HepG2 (cell line): ENCODE data around the gene RTN4. TPM values are rescaled to one million over a fixed set of nuclear protein-coding genes. Genes with fewer than 3 reads are reported as not detected.

ENCODE experiments used
- ATAC-seq: fragments of 200-7000 bp; cut with Tn5 transposase; 3 replicates; pipeline ENCODE4 v1.9.1; 2020; ENCODE audit warnings: mild to moderate bottlenecking, moderate library complexity
- BruUV-seq: library from RNA; stranded (reverse); fragments of 400-500 nt; replicated peaks from 2 replicates; lab custom pipeline; 2021; lab: Mats Ljungman, UMichigan
- CTCF ChIA-PET: fragments of 300-600 bp; formaldehyde crosslinking; extraction: SDS; loops from one replicate; lab custom pipeline; 2021; ENCODE audit warnings: low total read pairs, inconsistent platforms, low intra/inter-chr PET ratio; lab: Yijun Ruan, JAX
- POLR2A ChIA-PET: fragments of 350-600 bp; sonication (Branson Sonifier 250); formaldehyde crosslinking; loops from one replicate; lab custom pipeline; 2020; ENCODE audit warnings: antibody characterized with exemption, inconsistent platforms; lab: Yijun Ruan, JAX
- DNase-seq: peaks from one replicate; pipeline ENCODE4 v3.0.0-alpha.2; 2015; ENCODE audit warnings: low spot score
- FAIRE-seq: peaks from 3 replicates; lab custom pipeline; 2011; peaks lifted over from hg19 to GRCh38; lab: Jason Lieb, UNC
- H2AFZ ChIP-seq: one replicate; pipeline ENCODE4 v1.6.1; 2011; ENCODE audit warnings: low read length, inconsistent platforms
- H3K27ac ChIP-seq: fragments of 300-600 bp; 3 replicates; pipeline ENCODE4 v1.8.0; 2011; ENCODE audit warnings: mixed run types, mild to moderate bottlenecking, mixed read lengths, low read length, inconsistent platforms; ENCODE audit not compliant: insufficient read depth; ENCODE audit errors: extremely low read length
- H3K27me3 ChIP-seq, 2 experiments: fragments of 200-600 bp in 1 of 2; 2 replicates in 1 of 2; 3 replicates in 1 of 2; pipeline versions ENCODE4 v1.6.0 to v1.8.0; 2011; ENCODE audit warnings: low read length in 2 of 2, mild to moderate bottlenecking in 2 of 2, moderate library complexity in 2 of 2, inconsistent platforms in 1 of 2; ENCODE audit not compliant: insufficient read depth in 2 of 2, control insufficient read depth in 1 of 2
- H3K36me3 ChIP-seq, 2 experiments: fragments of 200-600 bp in 1 of 2; replicated peaks in 1 of 2; 2 replicates in 1 of 2; 3 replicates in 1 of 2; pipeline versions ENCODE4 v1.5.1 to v1.8.0; 2011; ENCODE audit warnings: low read length in 2 of 2, inconsistent platforms in 1 of 2; ENCODE audit not compliant: insufficient read depth in 2 of 2, control insufficient read depth in 1 of 2
- H3K4me1 ChIP-seq: 2 replicates; pipeline ENCODE4 v1.5.1; 2012; ENCODE audit warnings: low read length, inconsistent platforms; ENCODE audit not compliant: insufficient read depth
- H3K4me2 ChIP-seq: 2 replicates; pipeline ENCODE4 v1.6.0; 2011; ENCODE audit warnings: low read depth, low read length, inconsistent platforms
- H3K4me3 ChIP-seq, 3 experiments: fragments of 200-600 bp in 1 of 3; sonication (generic), shearing (Covaris generic) in 1 of 3; replicated peaks in 1 of 3; 2 replicates each; pipeline ENCODE4 v1.5.1; 2011 to 2016; ENCODE audit warnings: low read length in 3 of 3, inconsistent platforms in 2 of 3, low read depth in 2 of 3, mild to moderate bottlenecking in 2 of 3, control low read depth in 1 of 3, mixed read lengths in 1 of 3; ENCODE audit not compliant: insufficient read depth in 1 of 3
- H3K79me2 ChIP-seq: one replicate; pipeline ENCODE4 v1.6.1; 2011; ENCODE audit warnings: low read length, inconsistent platforms; ENCODE audit not compliant: insufficient read depth
- H3K9ac ChIP-seq: 2 replicates; pipeline ENCODE4 v1.6.0; 2011; ENCODE audit warnings: mild to moderate bottlenecking, low read depth, low read length, inconsistent platforms; ENCODE audit not compliant: insufficient read depth
- H3K9me3 ChIP-seq: 2 replicates; pipeline ENCODE4 v1.5.1; 2012; ENCODE audit warnings: mild to moderate bottlenecking, low read length
- H4K20me1 ChIP-seq: 2 replicates; pipeline ENCODE4 v1.6.0; 2011; ENCODE audit warnings: inconsistent platforms, mild to moderate bottlenecking, low read length, moderate library complexity; ENCODE audit not compliant: insufficient read depth
- BHLHE40 ChIP-seq: IDR thresholded peaks from 2 replicates; pipeline ENCODE4 v1.6.1; 2011; ENCODE audit warnings: low read length, improper control_type of control experiment
- EEA1 ChIP-seq: sonication (generic); formaldehyde crosslinking; IDR thresholded peaks from 2 replicates; pipeline ENCODE4 v1.5.1; 2020; ENCODE audit warnings: mild to moderate bottlenecking, missing genetic modification reagents, borderline replicate concordance
- GATAD2A ChIP-seq: IDR thresholded peaks from 2 replicates; pipeline ENCODE4 v1.6.1; 2016
- HDAC2 ChIP-seq: sonication (generic); formaldehyde crosslinking; IDR thresholded peaks from 2 replicates; pipeline ENCODE4 v1.4.0; 2020; ENCODE audit warnings: missing genetic modification reagents
- HOXD1 ChIP-seq: sonication (generic); formaldehyde crosslinking; IDR thresholded peaks from 2 replicates; pipeline ENCODE4 v1.5.0; 2020; ENCODE audit warnings: missing genetic modification reagents
- TRAFD1 ChIP-seq: sonication (generic); formaldehyde crosslinking; IDR thresholded peaks from 2 replicates; pipeline ENCODE4 v1.5.1; 2020; ENCODE audit warnings: missing genetic modification reagents, mild to moderate bottlenecking, borderline replicate concordance
- ZNF329 ChIP-seq: sonication (generic); formaldehyde crosslinking; IDR thresholded peaks from 2 replicates; pipeline ENCODE4 v1.9.0; 2021; ENCODE audit warnings: low read depth, mild to moderate bottlenecking, missing genetic modification reagents
- ZNF33A ChIP-seq: sonication (generic); formaldehyde crosslinking; IDR thresholded peaks from 2 replicates; pipeline ENCODE4 v1.5.1; 2020; ENCODE audit warnings: missing genetic modification reagents, mild to moderate bottlenecking, moderate library complexity, borderline replicate concordance
- ZNF737 ChIP-seq: sonication (generic); formaldehyde crosslinking; IDR thresholded peaks from 2 replicates; pipeline ENCODE4 v1.5.0; 2020; ENCODE audit warnings: missing genetic modification reagents, mild to moderate bottlenecking, borderline replicate concordance
- WGBS: methylation state at CpG from one replicate; pipeline ENCODE4 v1.1.6; 2017; ENCODE audit warnings: low lambda C conversion rate; 5-methylcytosine and 5-hydroxymethylcytosine counted together
- in situ Hi-C: cut with HindIII; loops from 2 replicates; pipeline ENCODE4 v1.10.0; 2017; ENCODE audit warnings: low pct_unique_long_range_greater_than_20kb; ENCODE audit not compliant: extremely low pct_ligation_motif_present
- intact Hi-C: fragments of 100-400 bp; cut with micrococcal nuclease; formaldehyde crosslinking; loops from one replicate; pipeline ENCODE4 v1.10.0; 2022; ENCODE audit not compliant: unreplicated experiment
- polyA plus RNA-seq, 8 experiments: library from polyadenylated mRNA; depleted of rRNA in 3 of 8; stranded (reverse) in 7 of 8; unstranded in 1 of 8; fragments of >200 nt; fragmentation: Illumina TruSeq in 4 of 8; extraction: Trizol in 4 of 8; gene quantifications; 2 replicates each; pipeline versions ENCODE4 v1.2.1 to v1.2.3, GENCODE V29; 2011 to 2016; ENCODE audit warnings: low read depth in 4 of 8, missing spikeins in 1 of 8, mixed read lengths in 1 of 8; ENCODE audit not compliant: insufficient read depth in 1 of 8
- total RNA-seq, 5 experiments: library from RNA; depleted of rRNA; stranded (reverse); fragments of >200 nt; fragmentation: Illumina TruSeq; extraction: Trizol; gene quantifications; 2 replicates each; pipeline ENCODE4 v1.2.3, GENCODE V29; 2016; ENCODE audit warnings: low read depth in 1 of 5
- TF ChIP-seq, protein P1 (sequence below): sonication (generic); formaldehyde crosslinking; IDR thresholded peaks from 2 replicates; pipeline ENCODE4 v1.5.0; 2020; ENCODE audit warnings: mild to moderate bottlenecking, missing genetic modification reagents
- TF ChIP-seq, protein P2 (sequence below), 2 experiments: IDR thresholded peaks; 2 replicates each; pipeline ENCODE4 v1.6.1; 2011 to 2012; ENCODE audit warnings: low read length in 2 of 2, borderline replicate concordance in 1 of 2, low read depth in 1 of 2, mild to moderate bottlenecking in 1 of 2, moderate library complexity in 1 of 2
- TF ChIP-seq, protein P3 (sequence below): sonication (generic); formaldehyde crosslinking; conservative IDR thresholded peaks from 2 replicates; pipeline ENCODE4 v1.4.0; 2020; ENCODE audit warnings: mild to moderate bottlenecking, missing genetic modification reagents, moderate library complexity
- TF ChIP-seq, protein P4 (sequence below): sonication (generic); formaldehyde crosslinking; IDR thresholded peaks from 2 replicates; pipeline ENCODE4 v1.4.0; 2020; ENCODE audit warnings: mild to moderate bottlenecking, missing genetic modification reagents

The RTN4 gene
- total and polyA plus RNA-seq, 2 of the 13 experiments (the other 11 are each of a cell fraction or from before 2014, with no cell fraction given) = 98.4 to 133 TPM

- FAIRE-seq (no peak), ATAC-seq (no peak), DNase-seq (no peak)
- TF ChIP-seq GATAD2A (CRISPR knock-in tag) (no peak), EEA1 (CRISPR knock-in tag) (no peak), HOXD1 (no peak), ZNF737 (CRISPR knock-in tag) (no peak), ZNF33A (CRISPR knock-in tag) (no peak), BHLHE40 (no peak), ZNF329 (CRISPR knock-in tag) (no peak), TRAFD1 (CRISPR knock-in tag) (no peak), HDAC2 (CRISPR knock-in tag) (no peak)
- TF ChIP-seq, protein P1, sequence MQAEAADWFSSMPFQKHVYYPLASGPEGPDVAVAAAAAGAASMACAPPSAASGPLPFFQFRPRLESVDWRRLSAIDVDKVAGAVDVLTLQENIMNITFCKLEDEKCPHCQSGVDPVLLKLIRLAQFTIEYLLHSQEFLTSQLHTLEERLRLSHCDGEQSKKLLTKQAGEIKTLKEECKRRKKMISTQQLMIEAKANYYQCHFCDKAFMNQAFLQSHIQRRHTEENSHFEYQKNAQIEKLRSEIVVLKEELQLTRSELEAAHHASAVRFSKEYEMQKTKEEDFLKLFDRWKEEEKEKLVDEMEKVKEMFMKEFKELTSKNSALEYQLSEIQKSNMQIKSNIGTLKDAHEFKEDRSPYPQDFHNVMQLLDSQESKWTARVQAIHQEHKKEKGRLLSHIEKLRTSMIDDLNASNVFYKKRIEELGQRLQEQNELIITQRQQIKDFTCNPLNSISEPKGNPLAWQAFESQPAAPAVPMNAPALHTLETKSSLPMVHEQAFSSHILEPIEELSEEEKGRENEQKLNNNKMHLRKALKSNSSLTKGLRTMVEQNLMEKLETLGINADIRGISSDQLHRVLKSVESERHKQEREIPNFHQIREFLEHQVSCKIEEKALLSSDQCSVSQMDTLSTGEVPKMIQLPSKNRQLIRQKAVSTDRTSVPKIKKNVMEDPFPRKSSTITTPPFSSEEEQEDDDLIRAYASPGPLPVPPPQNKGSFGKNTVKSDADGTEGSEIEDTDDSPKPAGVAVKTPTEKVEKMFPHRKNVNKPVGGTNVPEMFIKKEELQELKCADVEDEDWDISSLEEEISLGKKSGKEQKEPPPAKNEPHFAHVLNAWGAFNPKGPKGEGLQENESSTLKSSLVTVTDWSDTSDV (CRISPR knock-in tag) = no peak
- TF ChIP-seq, protein P2, sequence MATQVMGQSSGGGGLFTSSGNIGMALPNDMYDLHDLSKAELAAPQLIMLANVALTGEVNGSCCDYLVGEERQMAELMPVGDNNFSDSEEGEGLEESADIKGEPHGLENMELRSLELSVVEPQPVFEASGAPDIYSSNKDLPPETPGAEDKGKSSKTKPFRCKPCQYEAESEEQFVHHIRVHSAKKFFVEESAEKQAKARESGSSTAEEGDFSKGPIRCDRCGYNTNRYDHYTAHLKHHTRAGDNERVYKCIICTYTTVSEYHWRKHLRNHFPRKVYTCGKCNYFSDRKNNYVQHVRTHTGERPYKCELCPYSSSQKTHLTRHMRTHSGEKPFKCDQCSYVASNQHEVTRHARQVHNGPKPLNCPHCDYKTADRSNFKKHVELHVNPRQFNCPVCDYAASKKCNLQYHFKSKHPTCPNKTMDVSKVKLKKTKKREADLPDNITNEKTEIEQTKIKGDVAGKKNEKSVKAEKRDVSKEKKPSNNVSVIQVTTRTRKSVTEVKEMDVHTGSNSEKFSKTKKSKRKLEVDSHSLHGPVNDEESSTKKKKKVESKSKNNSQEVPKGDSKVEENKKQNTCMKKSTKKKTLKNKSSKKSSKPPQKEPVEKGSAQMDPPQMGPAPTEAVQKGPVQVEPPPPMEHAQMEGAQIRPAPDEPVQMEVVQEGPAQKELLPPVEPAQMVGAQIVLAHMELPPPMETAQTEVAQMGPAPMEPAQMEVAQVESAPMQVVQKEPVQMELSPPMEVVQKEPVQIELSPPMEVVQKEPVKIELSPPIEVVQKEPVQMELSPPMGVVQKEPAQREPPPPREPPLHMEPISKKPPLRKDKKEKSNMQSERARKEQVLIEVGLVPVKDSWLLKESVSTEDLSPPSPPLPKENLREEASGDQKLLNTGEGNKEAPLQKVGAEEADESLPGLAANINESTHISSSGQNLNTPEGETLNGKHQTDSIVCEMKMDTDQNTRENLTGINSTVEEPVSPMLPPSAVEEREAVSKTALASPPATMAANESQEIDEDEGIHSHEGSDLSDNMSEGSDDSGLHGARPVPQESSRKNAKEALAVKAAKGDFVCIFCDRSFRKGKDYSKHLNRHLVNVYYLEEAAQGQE (IDR thresholded peaks at IDR 0.05; ENCODE audit: borderline replicate concordance in 1 of 2, low read depth in 1 of 2, low read length in 2 of 2) = no peak
- TF ChIP-seq, protein P3, sequence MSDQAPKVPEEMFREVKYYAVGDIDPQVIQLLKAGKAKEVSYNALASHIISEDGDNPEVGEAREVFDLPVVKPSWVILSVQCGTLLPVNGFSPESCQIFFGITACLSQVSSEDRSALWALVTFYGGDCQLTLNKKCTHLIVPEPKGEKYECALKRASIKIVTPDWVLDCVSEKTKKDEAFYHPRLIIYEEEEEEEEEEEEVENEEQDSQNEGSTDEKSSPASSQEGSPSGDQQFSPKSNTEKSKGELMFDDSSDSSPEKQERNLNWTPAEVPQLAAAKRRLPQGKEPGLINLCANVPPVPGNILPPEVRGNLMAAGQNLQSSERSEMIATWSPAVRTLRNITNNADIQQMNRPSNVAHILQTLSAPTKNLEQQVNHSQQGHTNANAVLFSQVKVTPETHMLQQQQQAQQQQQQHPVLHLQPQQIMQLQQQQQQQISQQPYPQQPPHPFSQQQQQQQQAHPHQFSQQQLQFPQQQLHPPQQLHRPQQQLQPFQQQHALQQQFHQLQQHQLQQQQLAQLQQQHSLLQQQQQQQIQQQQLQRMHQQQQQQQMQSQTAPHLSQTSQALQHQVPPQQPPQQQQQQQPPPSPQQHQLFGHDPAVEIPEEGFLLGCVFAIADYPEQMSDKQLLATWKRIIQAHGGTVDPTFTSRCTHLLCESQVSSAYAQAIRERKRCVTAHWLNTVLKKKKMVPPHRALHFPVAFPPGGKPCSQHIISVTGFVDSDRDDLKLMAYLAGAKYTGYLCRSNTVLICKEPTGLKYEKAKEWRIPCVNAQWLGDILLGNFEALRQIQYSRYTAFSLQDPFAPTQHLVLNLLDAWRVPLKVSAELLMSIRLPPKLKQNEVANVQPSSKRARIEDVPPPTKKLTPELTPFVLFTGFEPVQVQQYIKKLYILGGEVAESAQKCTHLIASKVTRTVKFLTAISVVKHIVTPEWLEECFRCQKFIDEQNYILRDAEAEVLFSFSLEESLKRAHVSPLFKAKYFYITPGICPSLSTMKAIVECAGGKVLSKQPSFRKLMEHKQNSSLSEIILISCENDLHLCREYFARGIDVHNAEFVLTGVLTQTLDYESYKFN (CRISPR knock-in tag) = no peak
- TF ChIP-seq, protein P4, sequence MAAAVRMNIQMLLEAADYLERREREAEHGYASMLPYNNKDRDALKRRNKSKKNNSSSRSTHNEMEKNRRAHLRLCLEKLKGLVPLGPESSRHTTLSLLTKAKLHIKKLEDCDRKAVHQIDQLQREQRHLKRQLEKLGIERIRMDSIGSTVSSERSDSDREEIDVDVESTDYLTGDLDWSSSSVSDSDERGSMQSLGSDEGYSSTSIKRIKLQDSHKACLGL (CRISPR knock-in tag) = no peak
- Histone ChIP-seq H3K27ac (no peak overlapping the region), H3K36me3 (no peaks in the 10 kb centered on the region), H3K9ac (no peak overlapping the region), H3K27me3 (no peaks in the 10 kb centered on the region), H3K4me3 (no peak overlapping the region), H2AFZ (no peak overlapping the region), H3K79me2 (no peaks in the 10 kb centered on the region), H3K4me2 (no peak overlapping the region), H3K9me3 (no peaks in the 10 kb centered on the region), H3K4me1 (peaks cover 20% of the 10 kb centered on the region), H4K20me1 (no peaks in the 10 kb centered on the region)
- intact Hi-C loops (no loop called here), in situ Hi-C loops (no loop called here)
- ChIA-PET CTCF (no interaction called here), POLR2A (no interaction called here)
- no TSS peak for BruUV-seq
- WGBS = 91% methylated on average over 7 of the region's 7 CpGs
Measured at GRCh38 chr2:54960164-54960563, 90.1 kb downstream of the RTN4 start.
